Activated naive CD4-positive, alpha-beta T cell treated with anti-CD3 and anti-CD28 coated beads for 36 hours (primary cell): Measurements from ENCODE around the gene TARS1. TPM values are rescaled to one million over a fixed set of nuclear protein-coding genes. Genes with fewer than 3 reads are reported as not detected.
"Not testable (repeated sequence)": the region's sequence is repeated elsewhere in the genome, so short reads cannot be mapped to it uniquely, and the experiment has no call there.

ENCODE experiments used
- CTCF ChIA-PET: fragments of 350-600 bp; sonication (Branson Sonifier 250); formaldehyde crosslinking; loops from one replicate; lab custom pipeline; 2021; ENCODE audit warnings: antibody characterized with exemption; lab: Charles Lee
- DNase-seq: peaks from one replicate; pipeline ENCODE4 v3.0.0-alpha.2; 2020
- H3K27ac Mint-ChIP-seq: one replicate; pipeline ENCODE4 v1.8.0; 2021; ENCODE audit warnings: mild to moderate bottlenecking, mixed read lengths
- H3K27me3 Mint-ChIP-seq: one replicate; pipeline ENCODE4 v1.8.0; 2021; ENCODE audit warnings: low read depth, mixed read lengths
- H3K36me3 Mint-ChIP-seq: one replicate; pipeline ENCODE4 v1.8.0; 2021; ENCODE audit warnings: low read depth, mixed read lengths
- H3K4me1 Mint-ChIP-seq: one replicate; pipeline ENCODE4 v1.8.0; 2021; ENCODE audit warnings: low read depth, mixed read lengths
- H3K4me3 Mint-ChIP-seq: one replicate; pipeline ENCODE4 v1.8.0; 2021; ENCODE audit warnings: mild to moderate bottlenecking, moderate library complexity, mixed read lengths
- H3K9me3 Mint-ChIP-seq: one replicate; pipeline ENCODE4 v1.8.0; 2021; ENCODE audit warnings: mixed read lengths
- intact Hi-C: fragments of 100-400 bp; cut with micrococcal nuclease; formaldehyde crosslinking; loops from one replicate; pipeline ENCODE4 v1.15.1; 2023
- total RNA-seq, 2 experiments: library from RNA; stranded (reverse); gene quantifications; one replicate each; pipeline ENCODE4 v1.2.3, GENCODE V29; 2021

The TARS1 gene
- total RNA-seq, 2 experiments from 2014 or later: 244 to 260 TPM

- Mint-ChIP-seq H3K9me3 (no peaks in the 10 kb centered on the region), H3K27ac (no peak overlapping the region), H3K36me3 (no peaks in the 10 kb centered on the region), H3K4me1 (no peaks in the 10 kb centered on the region), H3K4me3 (no peak overlapping the region), H3K27me3 (peaks cover 3% of the 10 kb centered on the region)
- CTCF ChIA-PET: interaction anchor here (0.6 to 1.2 kb wide), 4 partner anchors 13 to 991 kb away, joined by 3 to 4 read pairs (median 3); no protein-coding TSS in a partner anchor
- intact Hi-C loops: loop anchor here (2.0 to 5.0 kb wide), 2 partner anchors 255 to 810 kb away; no protein-coding TSS in a partner anchor
- DNase-seq: no peak
Observed at GRCh38 chr5:33422191-33422590, 18.6 kb upstream of the TARS1 start.

- CTCF ChIA-PET: interaction anchor here (0.6 to 1.0 kb wide), 6 partner anchors 49 to 1083 kb away, joined by 3 read pairs; no protein-coding TSS in a partner anchor
- Mint-ChIP-seq H3K27ac (no peak overlapping the region), H3K9me3 (no peaks in the 10 kb centered on the region), H3K4me3 (no peak overlapping the region), H3K4me1 (no peaks in the 10 kb centered on the region), H3K27me3 (peaks cover 9% of the 10 kb centered on the region), H3K36me3 (no peaks in the 10 kb centered on the region)
- intact Hi-C loops: loop anchor here (1.0 to 5.0 kb wide), 3 partner anchors 256 to 811 kb away; no protein-coding TSS in a partner anchor
- no peak for DNase-seq
Observed at GRCh38 chr5:33423018-33423630, 17.6 kb upstream of the TARS1 start.

GRCh38 chr5:33425314-33425713 is 15.5 kb upstream of the TARS1 start:
- Mint-ChIP-seq H3K36me3 (no peaks in the 10 kb centered on the region), H3K4me3 (no peak overlapping the region), H3K9me3 (no peaks in the 10 kb centered on the region), H3K27me3 (peaks cover 15% of the 10 kb centered on the region), H3K27ac (no peak overlapping the region), H3K4me1 (no peaks in the 10 kb centered on the region)
- CTCF ChIA-PET: no interaction called here
- no peak for DNase-seq
- intact Hi-C loops: no loop called here

GRCh38 chr5:33430983-33431382 is 9.8 kb upstream of the TARS1 start:
- H3K27ac Mint-ChIP-seq: no peak overlapping the region
- H3K36me3 Mint-ChIP-seq: no peaks in the 10 kb centered on the region
- no peaks in the 10 kb centered on the region for H3K9me3 Mint-ChIP-seq
- CTCF ChIA-PET: no interaction called here
- H3K4me1 Mint-ChIP-seq: peaks cover 5% of the 10 kb centered on the region
- H3K27me3 Mint-ChIP-seq: peaks cover 13% of the 10 kb centered on the region
- no peak overlapping the region for H3K4me3 Mint-ChIP-seq
- DNase-seq: no peak
- intact Hi-C loops: loop anchor here (10.0 kb wide), 1 partner anchor 214 kb away; no protein-coding TSS in a partner anchor

- Mint-ChIP-seq H3K27me3 (peaks cover 9% of the 10 kb centered on the region), H3K4me3 (no peak overlapping the region), H3K36me3 (no peaks in the 10 kb centered on the region), H3K27ac (no peak overlapping the region), H3K9me3 (no peaks in the 10 kb centered on the region), H3K4me1 (peaks cover 6% of the 10 kb centered on the region)
- DNase-seq: no peak
- intact Hi-C loops: loop anchor here (10.0 kb wide), 1 partner anchor 212 kb away; no protein-coding TSS in a partner anchor
- CTCF ChIA-PET: no interaction called here
Observed at GRCh38 chr5:33432656-33433055, 8.1 kb upstream of the TARS1 start.

- no peak for DNase-seq
- Mint-ChIP-seq H3K4me1 (peaks cover 6% of the 10 kb centered on the region), H3K27ac (no peak overlapping the region), H3K36me3 (no peaks in the 10 kb centered on the region), H3K9me3 (no peaks in the 10 kb centered on the region), H3K27me3 (peaks cover 6% of the 10 kb centered on the region), H3K4me3 (no peak overlapping the region)
- intact Hi-C loops: loop anchor here (10.0 kb wide), 1 partner anchor 211 kb away; no protein-coding TSS in a partner anchor
- CTCF ChIA-PET: interaction anchor here (3.5 kb wide), 1 partner anchor 502 kb away, joined by 21 read pairs; no protein-coding TSS in a partner anchor
Observed at GRCh38 chr5:33433303-33434240, 7.2 kb upstream of the TARS1 start.

GRCh38 chr5:33435893-33436490 is 4.8 kb upstream of the TARS1 start:
- H3K4me3 Mint-ChIP-seq, H3K27me3 Mint-ChIP-seq, H3K9me3 Mint-ChIP-seq, H3K36me3 Mint-ChIP-seq, H3K27ac Mint-ChIP-seq, H3K4me1 Mint-ChIP-seq: not testable (repeated sequence)
- peak; percentile 82 for DNase-seq
- intact Hi-C loops: loop anchor here (1.0 to 10.0 kb wide), 6 partner anchors 152 to 1029 kb away; no protein-coding TSS in a partner anchor
- CTCF ChIA-PET: interaction anchor here (0.8 to 3.5 kb wide), 12 partner anchors 10 to 533 kb away, joined by 3 to 21 read pairs (median 3); no protein-coding TSS in a partner anchor

- Mint-ChIP-seq H3K36me3 (peaks cover 8% of the 10 kb centered on the region), H3K9me3 (no peaks in the 10 kb centered on the region), H3K27ac (no peak overlapping the region), H3K4me3 (no peak overlapping the region), H3K4me1 (peaks cover 18% of the 10 kb centered on the region), H3K27me3 (no peaks in the 10 kb centered on the region)
- CTCF ChIA-PET: interaction anchor here (1.3 kb wide), 1 partner anchor 496 kb away, joined by 4 read pairs; no protein-coding TSS in a partner anchor
- DNase-seq: no peak
- intact Hi-C loops: loop anchor here (5.0 to 10.0 kb wide), 2 partner anchors 206 to 368 kb away; no protein-coding TSS in a partner anchor
Observed at GRCh38 chr5:33438996-33439395, 1.8 kb upstream of the TARS1 start.

GRCh38 chr5:33439905-33440481 is 772 bp upstream of the TARS1 start:
- H3K36me3 Mint-ChIP-seq: peaks cover 13% of the 10 kb centered on the region

GRCh38 chr5:33441241-33442177 is 744 bp downstream of the TARS1 start:
- intact Hi-C loops: loop anchor here (1.0 to 5.0 kb wide), 8 partner anchors 11 to 1909 kb away; partner anchors contain the start of genes C5orf22, DNAJC21, DROSHA and MTMR12
- Mint-ChIP-seq H3K36me3 (peaks cover 22% of the 10 kb centered on the region), H3K4me1 (peaks cover 33% of the 10 kb centered on the region), H3K4me3 (no peak overlapping the region), H3K9me3 (no peaks in the 10 kb centered on the region), H3K27ac (no peak overlapping the region), H3K27me3 (no peaks in the 10 kb centered on the region)
- peak; percentile 51 for DNase-seq
- CTCF ChIA-PET: no interaction called here

More at GRCh38 chr5:33439905-33440481, 772 bp upstream of the TARS1 start:
- intact Hi-C loops: loop anchor here (1.0 to 10.0 kb wide), 12 partner anchors 31 to 1487 kb away; partner anchors contain the start of genes AMACR, DNAJC21, MTMR12 and SUB1
- H3K9me3 Mint-ChIP-seq: no peaks in the 10 kb centered on the region
- H3K4me1 Mint-ChIP-seq: peaks cover 24% of the 10 kb centered on the region
- H3K27ac Mint-ChIP-seq: no peak overlapping the region
- no peak for DNase-seq
- CTCF ChIA-PET: interaction anchor here (0.6 kb wide), 1 partner anchor 495 kb away, joined by 3 read pairs; no protein-coding TSS in a partner anchor
- H3K4me3 Mint-ChIP-seq: no peak overlapping the region
- H3K27me3 Mint-ChIP-seq: no peaks in the 10 kb centered on the region
